HG03565 (cell line): ENCODE data around the gene STH.
"Not testable (repeated sequence)": the region's sequence is repeated elsewhere in the genome, so short reads cannot be mapped to it uniquely, and the experiment has no call there.

ENCODE experiments used
- ATAC-seq: cut with Tn5 transposase; IDR thresholded peaks from one replicate; pipeline ENCODE4 v1.9.1; 2021; ENCODE audit warnings: mild to moderate bottlenecking, moderate library complexity; ENCODE audit not compliant: unreplicated experiment

The STH gene

GRCh38 chr17:45998987-45999899 lies at the start of gene STH:
STH (plus strand) TSS chr17:45999250; CDS start chr17:45999280, 30 bp downstream.
- no peak for ATAC-seq

- no peak for ATAC-seq
These were observed 49.2 kb upstream of the STH start for GRCh38 chr17:45949755-45950320.

- ATAC-seq, result no peak
These were observed 48.2 kb upstream of the STH start for GRCh38 chr17:45950888-45951287.

GRCh38 chr17:45951403-45951802 lies 47.6 kb upstream of the STH start:
- no peak for ATAC-seq

- no peak for ATAC-seq
These were observed 47.1 kb upstream of the STH start for GRCh38 chr17:45951941-45952340.

GRCh38 chr17:45952814-45953320 lies 46.2 kb upstream of the STH start:
- no peak for ATAC-seq

- no peak for ATAC-seq
These were observed 45.5 kb upstream of the STH start for GRCh38 chr17:45953561-45953960.

GRCh38 chr17:45954914-45955313 lies 44.1 kb upstream of the STH start:
- ATAC-seq, result no peak

- ATAC-seq, result no peak
These were observed 43.7 kb upstream of the STH start for GRCh38 chr17:45955326-45955725.

- no peak for ATAC-seq
These were observed 43.0 kb upstream of the STH start for GRCh38 chr17:45956090-45956489.

GRCh38 chr17:45956746-45957145 lies 42.3 kb upstream of the STH start:
- ATAC-seq, result not testable (repeated sequence)

GRCh38 chr17:45958307-45958706 lies 40.7 kb upstream of the STH start:
- no peak for ATAC-seq

GRCh38 chr17:45958994-45959665 lies 39.9 kb upstream of the STH start:
- ATAC-seq, result no peak

- no peak for ATAC-seq
These were observed 38.7 kb upstream of the STH start for GRCh38 chr17:45960311-45960710.

GRCh38 chr17:45961206-45961605 lies 37.8 kb upstream of the STH start:
- no peak for ATAC-seq

GRCh38 chr17:45962221-45962972 lies 36.7 kb upstream of the STH start:
- ATAC-seq, result no peak

- no peak for ATAC-seq
These were observed 35.8 kb upstream of the STH start for GRCh38 chr17:45963283-45963682.

- no peak for ATAC-seq
These were observed 35.2 kb upstream of the STH start for GRCh38 chr17:45963889-45964288.

GRCh38 chr17:45964634-45965033 lies 34.4 kb upstream of the STH start:
- no peak for ATAC-seq

- ATAC-seq, result no peak
These were observed 33.2 kb upstream of the STH start for GRCh38 chr17:45965812-45966211.
